ENCODE results near the gene CCDC47. TPM values are rescaled to one million over a fixed set of nuclear protein-coding genes. Genes with fewer than 3 reads are reported as not detected.
A peak's percentile ranks its signal among the peaks of the same experiment; 100 is the strongest.

The CCDC47 gene
- total RNA-seq, 1 experiment from 2014 or later: 70.9 TPM

GRCh38 chr17:63741408-63742173 lies 31.8 kb downstream of the CCDC47 start, which contains the start of gene STRADA (continued):
- TF ChIP-seq, protein P1, sequence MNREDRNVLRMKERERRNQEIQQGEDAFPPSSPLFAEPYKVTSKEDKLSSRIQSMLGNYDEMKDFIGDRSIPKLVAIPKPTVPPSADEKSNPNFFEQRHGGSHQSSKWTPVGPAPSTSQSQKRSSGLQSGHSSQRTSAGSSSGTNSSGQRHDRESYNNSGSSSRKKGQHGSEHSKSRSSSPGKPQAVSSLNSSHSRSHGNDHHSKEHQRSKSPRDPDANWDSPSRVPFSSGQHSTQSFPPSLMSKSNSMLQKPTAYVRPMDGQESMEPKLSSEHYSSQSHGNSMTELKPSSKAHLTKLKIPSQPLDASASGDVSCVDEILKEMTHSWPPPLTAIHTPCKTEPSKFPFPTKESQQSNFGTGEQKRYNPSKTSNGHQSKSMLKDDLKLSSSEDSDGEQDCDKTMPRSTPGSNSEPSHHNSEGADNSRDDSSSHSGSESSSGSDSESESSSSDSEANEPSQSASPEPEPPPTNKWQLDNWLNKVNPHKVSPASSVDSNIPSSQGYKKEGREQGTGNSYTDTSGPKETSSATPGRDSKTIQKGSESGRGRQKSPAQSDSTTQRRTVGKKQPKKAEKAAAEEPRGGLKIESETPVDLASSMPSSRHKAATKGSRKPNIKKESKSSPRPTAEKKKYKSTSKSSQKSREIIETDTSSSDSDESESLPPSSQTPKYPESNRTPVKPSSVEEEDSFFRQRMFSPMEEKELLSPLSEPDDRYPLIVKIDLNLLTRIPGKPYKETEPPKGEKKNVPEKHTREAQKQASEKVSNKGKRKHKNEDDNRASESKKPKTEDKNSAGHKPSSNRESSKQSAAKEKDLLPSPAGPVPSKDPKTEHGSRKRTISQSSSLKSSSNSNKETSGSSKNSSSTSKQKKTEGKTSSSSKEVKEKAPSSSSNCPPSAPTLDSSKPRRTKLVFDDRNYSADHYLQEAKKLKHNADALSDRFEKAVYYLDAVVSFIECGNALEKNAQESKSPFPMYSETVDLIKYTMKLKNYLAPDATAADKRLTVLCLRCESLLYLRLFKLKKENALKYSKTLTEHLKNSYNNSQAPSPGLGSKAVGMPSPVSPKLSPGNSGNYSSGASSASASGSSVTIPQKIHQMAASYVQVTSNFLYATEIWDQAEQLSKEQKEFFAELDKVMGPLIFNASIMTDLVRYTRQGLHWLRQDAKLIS (CRISPR knock-in tag; IDR thresholded peaks at IDR 0.05; ENCODE audit: borderline replicate concordance): peak; percentile 84; the same call in 1 of the 2 replicates
- TF ChIP-seq NR3C1 (CRISPR knock-in tag; conservative IDR thresholded peaks at IDR 0.05; ENCODE audit: low read depth) (no peak), NFE2L1 (CRISPR knock-in tag; IDR thresholded peaks at IDR 0.05) (no peak), E2F5 (CRISPR knock-in tag; IDR thresholded peaks at IDR 0.05) (peak; percentile 98), JAZF1 (CRISPR knock-in tag; IDR thresholded peaks at IDR 0.05) (no peak), NFYB (CRISPR knock-in tag; conservative IDR thresholded peaks at IDR 0.05; ENCODE audit: low read depth) (no peak), ZNF396 (CRISPR knock-in tag; IDR thresholded peaks at IDR 0.05; ENCODE audit: borderline replicate concordance) (no peak), TEAD1 (CRISPR knock-in tag; IDR thresholded peaks at IDR 0.05) (no peak), IRF1 (CRISPR knock-in tag; IDR thresholded peaks at IDR 0.05) (no peak; the same call in 1 of the 2 replicates), ATF6 (CRISPR knock-in tag; IDR thresholded peaks at IDR 0.05) (no peak)
- TF ChIP-seq, protein P2, sequence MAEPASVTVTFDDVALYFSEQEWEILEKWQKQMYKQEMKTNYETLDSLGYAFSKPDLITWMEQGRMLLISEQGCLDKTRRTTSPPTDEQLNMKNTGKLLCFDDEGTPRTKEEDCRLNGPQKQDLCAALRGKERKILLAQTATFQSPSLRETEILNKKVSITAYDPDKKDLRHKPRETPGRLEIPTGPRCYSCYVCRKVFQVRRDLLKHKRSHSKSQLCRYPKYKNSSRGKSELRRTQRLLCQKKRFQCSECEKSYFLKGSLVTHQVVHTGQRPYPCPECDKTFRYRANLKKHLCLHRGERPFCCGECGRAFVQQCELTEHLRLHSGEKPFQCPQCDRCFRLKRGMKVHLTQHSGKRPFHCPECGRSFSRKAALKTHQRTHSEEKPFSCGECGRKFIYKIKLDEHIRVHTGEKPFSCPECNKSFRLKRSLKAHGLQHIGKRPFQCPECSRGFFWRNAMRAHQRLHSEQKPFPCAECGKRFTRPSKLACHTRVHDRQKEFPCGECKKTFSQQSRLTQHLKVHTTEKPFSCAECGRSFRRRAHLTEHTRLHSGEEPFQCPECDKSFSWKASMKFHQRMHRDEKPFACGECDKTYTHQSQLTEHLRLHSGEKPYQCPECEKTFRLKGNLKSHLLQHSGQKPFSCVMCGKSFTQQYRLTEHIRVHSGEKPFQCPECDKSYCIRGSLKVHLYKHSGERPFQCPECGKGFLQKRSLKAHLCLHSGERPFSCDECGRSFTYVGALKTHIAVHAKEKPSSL (CRISPR knock-in tag; conservative IDR thresholded peaks at IDR 0.05): no peak
- TF ChIP-seq, protein P3, sequence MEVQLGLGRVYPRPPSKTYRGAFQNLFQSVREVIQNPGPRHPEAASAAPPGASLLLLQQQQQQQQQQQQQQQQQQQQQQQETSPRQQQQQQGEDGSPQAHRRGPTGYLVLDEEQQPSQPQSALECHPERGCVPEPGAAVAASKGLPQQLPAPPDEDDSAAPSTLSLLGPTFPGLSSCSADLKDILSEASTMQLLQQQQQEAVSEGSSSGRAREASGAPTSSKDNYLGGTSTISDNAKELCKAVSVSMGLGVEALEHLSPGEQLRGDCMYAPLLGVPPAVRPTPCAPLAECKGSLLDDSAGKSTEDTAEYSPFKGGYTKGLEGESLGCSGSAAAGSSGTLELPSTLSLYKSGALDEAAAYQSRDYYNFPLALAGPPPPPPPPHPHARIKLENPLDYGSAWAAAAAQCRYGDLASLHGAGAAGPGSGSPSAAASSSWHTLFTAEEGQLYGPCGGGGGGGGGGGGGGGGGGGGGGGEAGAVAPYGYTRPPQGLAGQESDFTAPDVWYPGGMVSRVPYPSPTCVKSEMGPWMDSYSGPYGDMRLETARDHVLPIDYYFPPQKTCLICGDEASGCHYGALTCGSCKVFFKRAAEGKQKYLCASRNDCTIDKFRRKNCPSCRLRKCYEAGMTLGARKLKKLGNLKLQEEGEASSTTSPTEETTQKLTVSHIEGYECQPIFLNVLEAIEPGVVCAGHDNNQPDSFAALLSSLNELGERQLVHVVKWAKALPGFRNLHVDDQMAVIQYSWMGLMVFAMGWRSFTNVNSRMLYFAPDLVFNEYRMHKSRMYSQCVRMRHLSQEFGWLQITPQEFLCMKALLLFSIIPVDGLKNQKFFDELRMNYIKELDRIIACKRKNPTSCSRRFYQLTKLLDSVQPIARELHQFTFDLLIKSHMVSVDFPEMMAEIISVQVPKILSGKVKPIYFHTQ (CRISPR knock-in tag; IDR thresholded peaks at IDR 0.05): no peak
- TF ChIP-seq, protein P4, sequence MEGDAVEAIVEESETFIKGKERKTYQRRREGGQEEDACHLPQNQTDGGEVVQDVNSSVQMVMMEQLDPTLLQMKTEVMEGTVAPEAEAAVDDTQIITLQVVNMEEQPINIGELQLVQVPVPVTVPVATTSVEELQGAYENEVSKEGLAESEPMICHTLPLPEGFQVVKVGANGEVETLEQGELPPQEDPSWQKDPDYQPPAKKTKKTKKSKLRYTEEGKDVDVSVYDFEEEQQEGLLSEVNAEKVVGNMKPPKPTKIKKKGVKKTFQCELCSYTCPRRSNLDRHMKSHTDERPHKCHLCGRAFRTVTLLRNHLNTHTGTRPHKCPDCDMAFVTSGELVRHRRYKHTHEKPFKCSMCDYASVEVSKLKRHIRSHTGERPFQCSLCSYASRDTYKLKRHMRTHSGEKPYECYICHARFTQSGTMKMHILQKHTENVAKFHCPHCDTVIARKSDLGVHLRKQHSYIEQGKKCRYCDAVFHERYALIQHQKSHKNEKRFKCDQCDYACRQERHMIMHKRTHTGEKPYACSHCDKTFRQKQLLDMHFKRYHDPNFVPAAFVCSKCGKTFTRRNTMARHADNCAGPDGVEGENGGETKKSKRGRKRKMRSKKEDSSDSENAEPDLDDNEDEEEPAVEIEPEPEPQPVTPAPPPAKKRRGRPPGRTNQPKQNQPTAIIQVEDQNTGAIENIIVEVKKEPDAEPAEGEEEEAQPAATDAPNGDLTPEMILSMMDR (IDR thresholded peaks at IDR 0.05): no peak
- TF ChIP-seq, protein P5, sequence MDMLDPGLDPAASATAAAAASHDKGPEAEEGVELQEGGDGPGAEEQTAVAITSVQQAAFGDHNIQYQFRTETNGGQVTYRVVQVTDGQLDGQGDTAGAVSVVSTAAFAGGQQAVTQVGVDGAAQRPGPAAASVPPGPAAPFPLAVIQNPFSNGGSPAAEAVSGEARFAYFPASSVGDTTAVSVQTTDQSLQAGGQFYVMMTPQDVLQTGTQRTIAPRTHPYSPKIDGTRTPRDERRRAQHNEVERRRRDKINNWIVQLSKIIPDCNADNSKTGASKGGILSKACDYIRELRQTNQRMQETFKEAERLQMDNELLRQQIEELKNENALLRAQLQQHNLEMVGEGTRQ (CRISPR knock-in tag; IDR thresholded peaks at IDR 0.05): no peak
- TF ChIP-seq, protein P6, sequence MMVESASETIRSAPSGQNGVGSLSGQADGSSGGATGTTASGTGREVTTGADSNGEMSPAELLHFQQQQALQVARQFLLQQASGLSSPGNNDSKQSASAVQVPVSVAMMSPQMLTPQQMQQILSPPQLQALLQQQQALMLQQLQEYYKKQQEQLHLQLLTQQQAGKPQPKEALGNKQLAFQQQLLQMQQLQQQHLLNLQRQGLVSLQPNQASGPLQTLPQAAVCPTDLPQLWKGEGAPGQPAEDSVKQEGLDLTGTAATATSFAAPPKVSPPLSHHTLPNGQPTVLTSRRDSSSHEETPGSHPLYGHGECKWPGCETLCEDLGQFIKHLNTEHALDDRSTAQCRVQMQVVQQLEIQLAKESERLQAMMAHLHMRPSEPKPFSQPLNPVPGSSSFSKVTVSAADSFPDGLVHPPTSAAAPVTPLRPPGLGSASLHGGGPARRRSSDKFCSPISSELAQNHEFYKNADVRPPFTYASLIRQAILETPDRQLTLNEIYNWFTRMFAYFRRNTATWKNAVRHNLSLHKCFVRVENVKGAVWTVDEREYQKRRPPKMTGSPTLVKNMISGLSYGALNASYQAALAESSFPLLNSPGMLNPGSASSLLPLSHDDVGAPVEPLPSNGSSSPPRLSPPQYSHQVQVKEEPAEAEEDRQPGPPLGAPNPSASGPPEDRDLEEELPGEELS (CRISPR knock-in tag; IDR thresholded peaks at IDR 0.05): peak; percentile 72; the same call in 1 of the 2 replicates
- TF ChIP-seq, protein P7, sequence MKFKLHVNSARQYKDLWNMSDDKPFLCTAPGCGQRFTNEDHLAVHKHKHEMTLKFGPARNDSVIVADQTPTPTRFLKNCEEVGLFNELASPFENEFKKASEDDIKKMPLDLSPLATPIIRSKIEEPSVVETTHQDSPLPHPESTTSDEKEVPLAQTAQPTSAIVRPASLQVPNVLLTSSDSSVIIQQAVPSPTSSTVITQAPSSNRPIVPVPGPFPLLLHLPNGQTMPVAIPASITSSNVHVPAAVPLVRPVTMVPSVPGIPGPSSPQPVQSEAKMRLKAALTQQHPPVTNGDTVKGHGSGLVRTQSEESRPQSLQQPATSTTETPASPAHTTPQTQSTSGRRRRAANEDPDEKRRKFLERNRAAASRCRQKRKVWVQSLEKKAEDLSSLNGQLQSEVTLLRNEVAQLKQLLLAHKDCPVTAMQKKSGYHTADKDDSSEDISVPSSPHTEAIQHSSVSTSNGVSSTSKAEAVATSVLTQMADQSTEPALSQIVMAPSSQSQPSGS (CRISPR knock-in tag; IDR thresholded peaks at IDR 0.05; ENCODE audit: borderline replicate concordance, low read depth): no peak
